Liver (tissue), 3 donors: Measurements from ENCODE around the gene LRMDA.

Source experiments
- EGR1 ChIP-seq, 2 donors: IDR thresholded peaks; 2 replicates each; pipeline ENCODE4 v1.6.1; 2016 to 2018; ENCODE audit warnings: antibody characterized with exemption in 2 of 2, low read depth in 2 of 2
- FOXA1 ChIP-seq: IDR thresholded peaks from 2 replicates; pipeline ENCODE4 v1.6.1; 2016; ENCODE audit warnings: antibody characterized with exemption
- GABPA ChIP-seq, 2 donors: IDR thresholded peaks in 1 of 2; conservative IDR thresholded peaks in 1 of 2; 2 replicates each; pipeline ENCODE4 v1.6.1; 2016; ENCODE audit warnings: antibody characterized with exemption in 2 of 2, mild to moderate bottlenecking in 1 of 2, moderate library complexity in 1 of 2
- HNF4G ChIP-seq: IDR thresholded peaks from 2 replicates; pipeline ENCODE4 v1.6.1; 2016; ENCODE audit warnings: antibody characterized with exemption
- JUND ChIP-seq, 2 donors: IDR thresholded peaks; 2 replicates each; pipeline ENCODE4 v1.6.1; 2016; ENCODE audit warnings: antibody characterized with exemption in 2 of 2
- NR2F2 ChIP-seq: IDR thresholded peaks from 2 replicates; pipeline ENCODE4 v1.6.1; 2016; ENCODE audit warnings: antibody characterized with exemption
- RAD21 ChIP-seq, 2 donors: IDR thresholded peaks; 2 replicates each; pipeline ENCODE4 v1.6.1; 2016; ENCODE audit warnings: antibody characterized with exemption in 2 of 2, mild to moderate bottlenecking in 2 of 2
- SP1 ChIP-seq: IDR thresholded peaks from 2 replicates; pipeline ENCODE4 v1.6.1; 2018; ENCODE audit warnings: antibody characterized with exemption, mild to moderate bottlenecking
- TAF1 ChIP-seq: conservative IDR thresholded peaks from 2 replicates; pipeline ENCODE4 v1.6.1; 2016; ENCODE audit warnings: antibody characterized with exemption, mild to moderate bottlenecking
- YY1 ChIP-seq: IDR thresholded peaks from 2 replicates; pipeline ENCODE4 v1.6.1; 2016; ENCODE audit warnings: antibody characterized with exemption, mild to moderate bottlenecking
- TF ChIP-seq, protein P1 (sequence below): IDR thresholded peaks from 2 replicates; pipeline ENCODE4 v1.6.1; 2016; ENCODE audit warnings: antibody characterized with exemption, mild to moderate bottlenecking
- TF ChIP-seq, protein P2 (sequence below): fragments of 150-350 bp; IDR thresholded peaks from 2 replicates; pipeline ENCODE4 v1.5.1; 2017; ENCODE audit warnings: improper control_type of control experiment, low read depth, low read length; ENCODE audit not compliant: missing input control
- TF ChIP-seq, protein P3 (sequence below): IDR thresholded peaks from 2 replicates; pipeline ENCODE4 v1.6.1; 2016; ENCODE audit warnings: antibody characterized with exemption
- TF ChIP-seq, protein P4 (sequence below): IDR thresholded peaks from 2 replicates; pipeline ENCODE4 v1.6.1; 2016; ENCODE audit warnings: antibody characterized with exemption
- donor health status: healthy.
- donor health status: healthy.

DNA sequence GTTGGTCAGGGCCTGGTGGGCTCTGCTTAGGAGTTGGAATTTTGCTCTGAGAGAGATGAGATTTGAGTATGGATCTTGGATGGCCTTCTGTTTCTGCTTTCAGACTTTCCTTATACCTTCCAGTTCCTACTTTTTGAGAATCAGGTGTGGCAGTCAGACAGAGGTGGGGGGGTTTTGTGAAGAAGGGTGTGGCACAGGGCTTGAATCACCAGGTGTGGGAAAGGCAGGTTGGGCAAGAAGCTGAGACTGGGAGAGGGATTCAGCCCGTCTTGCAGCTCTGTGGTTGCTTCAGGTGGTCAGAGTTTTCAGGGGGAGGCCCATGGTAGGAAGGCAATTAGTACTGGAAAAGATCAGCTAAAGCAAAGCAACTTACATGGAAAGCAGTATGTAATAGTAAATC lies 340.2 kb downstream of the LRMDA start:
- TF ChIP-seq, protein P1, sequence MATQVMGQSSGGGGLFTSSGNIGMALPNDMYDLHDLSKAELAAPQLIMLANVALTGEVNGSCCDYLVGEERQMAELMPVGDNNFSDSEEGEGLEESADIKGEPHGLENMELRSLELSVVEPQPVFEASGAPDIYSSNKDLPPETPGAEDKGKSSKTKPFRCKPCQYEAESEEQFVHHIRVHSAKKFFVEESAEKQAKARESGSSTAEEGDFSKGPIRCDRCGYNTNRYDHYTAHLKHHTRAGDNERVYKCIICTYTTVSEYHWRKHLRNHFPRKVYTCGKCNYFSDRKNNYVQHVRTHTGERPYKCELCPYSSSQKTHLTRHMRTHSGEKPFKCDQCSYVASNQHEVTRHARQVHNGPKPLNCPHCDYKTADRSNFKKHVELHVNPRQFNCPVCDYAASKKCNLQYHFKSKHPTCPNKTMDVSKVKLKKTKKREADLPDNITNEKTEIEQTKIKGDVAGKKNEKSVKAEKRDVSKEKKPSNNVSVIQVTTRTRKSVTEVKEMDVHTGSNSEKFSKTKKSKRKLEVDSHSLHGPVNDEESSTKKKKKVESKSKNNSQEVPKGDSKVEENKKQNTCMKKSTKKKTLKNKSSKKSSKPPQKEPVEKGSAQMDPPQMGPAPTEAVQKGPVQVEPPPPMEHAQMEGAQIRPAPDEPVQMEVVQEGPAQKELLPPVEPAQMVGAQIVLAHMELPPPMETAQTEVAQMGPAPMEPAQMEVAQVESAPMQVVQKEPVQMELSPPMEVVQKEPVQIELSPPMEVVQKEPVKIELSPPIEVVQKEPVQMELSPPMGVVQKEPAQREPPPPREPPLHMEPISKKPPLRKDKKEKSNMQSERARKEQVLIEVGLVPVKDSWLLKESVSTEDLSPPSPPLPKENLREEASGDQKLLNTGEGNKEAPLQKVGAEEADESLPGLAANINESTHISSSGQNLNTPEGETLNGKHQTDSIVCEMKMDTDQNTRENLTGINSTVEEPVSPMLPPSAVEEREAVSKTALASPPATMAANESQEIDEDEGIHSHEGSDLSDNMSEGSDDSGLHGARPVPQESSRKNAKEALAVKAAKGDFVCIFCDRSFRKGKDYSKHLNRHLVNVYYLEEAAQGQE = no peak
- TF ChIP-seq, protein P2, sequence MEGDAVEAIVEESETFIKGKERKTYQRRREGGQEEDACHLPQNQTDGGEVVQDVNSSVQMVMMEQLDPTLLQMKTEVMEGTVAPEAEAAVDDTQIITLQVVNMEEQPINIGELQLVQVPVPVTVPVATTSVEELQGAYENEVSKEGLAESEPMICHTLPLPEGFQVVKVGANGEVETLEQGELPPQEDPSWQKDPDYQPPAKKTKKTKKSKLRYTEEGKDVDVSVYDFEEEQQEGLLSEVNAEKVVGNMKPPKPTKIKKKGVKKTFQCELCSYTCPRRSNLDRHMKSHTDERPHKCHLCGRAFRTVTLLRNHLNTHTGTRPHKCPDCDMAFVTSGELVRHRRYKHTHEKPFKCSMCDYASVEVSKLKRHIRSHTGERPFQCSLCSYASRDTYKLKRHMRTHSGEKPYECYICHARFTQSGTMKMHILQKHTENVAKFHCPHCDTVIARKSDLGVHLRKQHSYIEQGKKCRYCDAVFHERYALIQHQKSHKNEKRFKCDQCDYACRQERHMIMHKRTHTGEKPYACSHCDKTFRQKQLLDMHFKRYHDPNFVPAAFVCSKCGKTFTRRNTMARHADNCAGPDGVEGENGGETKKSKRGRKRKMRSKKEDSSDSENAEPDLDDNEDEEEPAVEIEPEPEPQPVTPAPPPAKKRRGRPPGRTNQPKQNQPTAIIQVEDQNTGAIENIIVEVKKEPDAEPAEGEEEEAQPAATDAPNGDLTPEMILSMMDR = no peak
- TF ChIP-seq, protein P3, sequence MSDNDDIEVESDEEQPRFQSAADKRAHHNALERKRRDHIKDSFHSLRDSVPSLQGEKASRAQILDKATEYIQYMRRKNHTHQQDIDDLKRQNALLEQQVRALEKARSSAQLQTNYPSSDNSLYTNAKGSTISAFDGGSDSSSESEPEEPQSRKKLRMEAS = no peak
- TF ChIP-seq, protein P4, sequence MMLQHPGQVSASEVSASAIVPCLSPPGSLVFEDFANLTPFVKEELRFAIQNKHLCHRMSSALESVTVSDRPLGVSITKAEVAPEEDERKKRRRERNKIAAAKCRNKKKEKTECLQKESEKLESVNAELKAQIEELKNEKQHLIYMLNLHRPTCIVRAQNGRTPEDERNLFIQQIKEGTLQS = no peak
- no peak for TF ChIP-seq YY1
- no peak for TF ChIP-seq RAD21 (IDR thresholded peaks at IDR 0.05)
- TF ChIP-seq HNF4G = no peak
- no peak for TF ChIP-seq GABPA (IDR thresholded peaks at IDR 0.05 in 1 of 2, conservative IDR thresholded peaks at IDR 0.05 in 1 of 2)
- TF ChIP-seq FOXA1 = no peak
- no peak for TF ChIP-seq NR2F2
- no peak for TF ChIP-seq SP1
- no peak for TF ChIP-seq JUND (IDR thresholded peaks at IDR 0.05)
- no peak for TF ChIP-seq TAF1
- TF ChIP-seq EGR1 (IDR thresholded peaks at IDR 0.05; ENCODE audit: low read depth in 2 of 2) = no peak
